WTC11 (cell line): ENCODE results near the gene YBEY. TPM values are rescaled to one million over a fixed set of nuclear protein-coding genes. Genes with fewer than 3 reads are reported as not detected.

Experiments used
- ATAC-seq: fragments of 200-7000 bp; cut with Tn5 transposase; 2 replicates; pipeline ENCODE4 v1.10.0; 2021; ENCODE audit warnings: mild to moderate bottlenecking, moderate library complexity
- CTCF ChIA-PET: fragments of 300-600 bp; sonication (Branson Sonifier 250); formaldehyde crosslinking; loops from one replicate; lab custom pipeline; 2021; ENCODE audit warnings: antibody characterized with exemption; lab: Charles Lee
- POLR2A ChIA-PET: fragments of 350-600 bp; sonication (Branson Sonifier 250); formaldehyde crosslinking; loops from one replicate; lab custom pipeline; 2021; ENCODE audit warnings: antibody characterized with exemption; lab: Charles Lee
- DNase-seq: peaks from one replicate; pipeline ENCODE4 v3.0.0; 2021; ENCODE audit warnings: low spot score
- H3K27ac Mint-ChIP-seq: 2 replicates; pipeline ENCODE4 v1.8.0; 2021; ENCODE audit warnings: mixed read lengths
- H3K27me3 Mint-ChIP-seq: 2 replicates; pipeline ENCODE4 v1.8.0; 2021; ENCODE audit warnings: low read depth, mild to moderate bottlenecking, moderate library complexity, mixed read lengths
- H3K36me3 Mint-ChIP-seq: 2 replicates; pipeline ENCODE4 v1.8.0; 2021; ENCODE audit warnings: mixed read lengths
- H3K4me1 Mint-ChIP-seq: 2 replicates; pipeline ENCODE4 v1.8.0; 2022; ENCODE audit warnings: mixed read lengths
- H3K4me3 Mint-ChIP-seq: 2 replicates; pipeline ENCODE4 v1.8.0; 2021; ENCODE audit warnings: mild to moderate bottlenecking, moderate library complexity, mixed read lengths
- H3K9me3 Mint-ChIP-seq: 2 replicates; pipeline ENCODE4 v1.8.0; 2021; ENCODE audit warnings: mixed read lengths
- ELF4 ChIP-seq: sonication (generic); formaldehyde crosslinking; IDR thresholded peaks from 2 replicates; pipeline ENCODE4 v1.8.1; 2022; ENCODE audit warnings: low read depth, mild to moderate bottlenecking, moderate library complexity, missing genetic modification reagents
- FOXK1 ChIP-seq: sonication (generic); formaldehyde crosslinking; IDR thresholded peaks from 2 replicates; pipeline ENCODE4 v1.8.0; 2022; ENCODE audit warnings: mild to moderate bottlenecking, moderate library complexity, missing genetic modification reagents
- JUN ChIP-seq: sonication (generic); formaldehyde crosslinking; IDR thresholded peaks from 2 replicates; pipeline ENCODE4 v1.8.0; 2023; ENCODE audit warnings: mild to moderate bottlenecking, missing genetic modification reagents
- MYBL2 ChIP-seq: sonication (generic); formaldehyde crosslinking; IDR thresholded peaks from 2 replicates; pipeline ENCODE4 v1.8.1; 2023; ENCODE audit warnings: mild to moderate bottlenecking, moderate library complexity, missing genetic modification reagents
- OVOL2 ChIP-seq: fragments of 250-450 bp; sonication (Bioruptor Pico); IDR thresholded peaks from 2 replicates; pipeline ENCODE4 v1.9.0; 2021; ENCODE audit warnings: mild to moderate bottlenecking, borderline replicate concordance
- SMAD3 ChIP-seq: sonication (generic); formaldehyde crosslinking; IDR thresholded peaks from 2 replicates; pipeline ENCODE4 v1.8.0; 2022; ENCODE audit warnings: missing genetic modification reagents, mild to moderate bottlenecking, borderline replicate concordance
- ZBTB21 ChIP-seq: sonication (generic); formaldehyde crosslinking; IDR thresholded peaks from 2 replicates; pipeline ENCODE4 v1.8.1; 2023; ENCODE audit warnings: mild to moderate bottlenecking, missing genetic modification reagents, borderline replicate concordance
- ZNF232 ChIP-seq: sonication (generic); formaldehyde crosslinking; IDR thresholded peaks from 2 replicates; pipeline ENCODE4 v1.8.0; 2022; ENCODE audit warnings: mild to moderate bottlenecking, missing genetic modification reagents
- ZNF416 ChIP-seq: fragments of 250-450 bp; sonication (Bioruptor Pico); IDR thresholded peaks from 2 replicates; pipeline ENCODE4 v1.9.0; 2021; ENCODE audit warnings: mild to moderate bottlenecking, inconsistent platforms
- ZNF423 ChIP-seq: fragments of 250-450 bp; sonication (Bioruptor Pico); IDR thresholded peaks from 2 replicates; pipeline ENCODE4 v2.1.2; 2022; ENCODE audit warnings: mild to moderate bottlenecking, moderate library complexity
- total RNA-seq: library from RNA; stranded (reverse); gene quantifications from 3 replicates; pipeline ENCODE4 v1.2.3, GENCODE V29; 2021
- TF ChIP-seq, protein P1 (sequence below): sonication (generic); formaldehyde crosslinking; IDR thresholded peaks from 2 replicates; pipeline ENCODE4 v1.8.0; 2023; ENCODE audit warnings: missing genetic modification reagents, mild to moderate bottlenecking, borderline replicate concordance
- TF ChIP-seq, protein P2 (sequence below): sonication (generic); formaldehyde crosslinking; IDR thresholded peaks from 2 replicates; pipeline ENCODE4 v1.8.0; 2022; ENCODE audit warnings: missing genetic modification reagents
- TF ChIP-seq, protein P3 (sequence below): fragments of 250-450 bp; sonication (Bioruptor Pico); conservative IDR thresholded peaks from 2 replicates; pipeline ENCODE4 v1.9.0; 2021; ENCODE audit warnings: mild to moderate bottlenecking
- TF ChIP-seq, protein P4 (sequence below): fragments of 250-450 bp; sonication (Bioruptor Pico); IDR thresholded peaks from 2 replicates; pipeline ENCODE4 v1.9.0; 2021; ENCODE audit warnings: mild to moderate bottlenecking, borderline replicate concordance
- TF ChIP-seq, protein P5 (sequence below): sonication (generic); formaldehyde crosslinking; IDR thresholded peaks from 2 replicates; pipeline ENCODE4 v1.8.1; 2022; ENCODE audit warnings: mild to moderate bottlenecking, moderate library complexity, missing genetic modification reagents
- TF ChIP-seq, protein P6 (sequence below): sonication (generic); formaldehyde crosslinking; IDR thresholded peaks from 2 replicates; pipeline ENCODE4 v1.8.1; 2023; ENCODE audit warnings: mild to moderate bottlenecking, missing genetic modification reagents
- TF ChIP-seq, protein P7 (sequence below): fragments of 200-600 bp; IDR thresholded peaks from 2 replicates; pipeline ENCODE4 v1.8.0; 2022; ENCODE audit warnings: antibody characterized with exemption

Gene YBEY
- total RNA-seq, 1 experiment from 2014 or later, result 27.4 TPM

DNA sequence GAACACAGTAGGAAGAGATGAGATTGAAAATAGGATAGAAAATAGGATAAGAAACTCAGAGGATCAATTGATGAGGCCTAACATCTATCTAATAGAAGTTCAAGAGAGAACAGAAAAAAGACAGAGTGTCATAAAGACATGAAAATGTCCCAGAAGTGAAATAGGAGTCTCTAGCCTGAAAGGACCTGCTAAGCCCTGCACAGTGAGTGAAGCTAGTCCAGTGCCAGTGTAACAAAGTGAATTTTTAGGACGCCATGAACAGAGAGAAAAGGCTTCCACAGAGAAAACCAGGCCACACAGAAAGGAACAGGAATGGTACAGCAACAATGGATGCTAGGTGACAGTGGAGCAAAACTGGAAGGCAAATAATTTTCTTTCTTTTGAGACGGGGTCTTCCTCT is 37.3 kb upstream of the YBEY start:
- POLR2A ChIA-PET, result no interaction called here

More for the DNA sequence above, 37.3 kb upstream of the YBEY start:
- TF ChIP-seq ZNF232 (CRISPR knock-in tag) (no peak), ZBTB21 (CRISPR knock-in tag) (no peak), SMAD3 (no peak), JUN (CRISPR knock-in tag) (no peak), MYBL2 (no peak), ELF4 (CRISPR knock-in tag) (no peak), ZNF416 (CRISPR knock-in tag) (no peak), ZNF423 (CRISPR knock-in tag) (no peak), FOXK1 (no peak), OVOL2 (no peak)
- TF ChIP-seq, protein P1, sequence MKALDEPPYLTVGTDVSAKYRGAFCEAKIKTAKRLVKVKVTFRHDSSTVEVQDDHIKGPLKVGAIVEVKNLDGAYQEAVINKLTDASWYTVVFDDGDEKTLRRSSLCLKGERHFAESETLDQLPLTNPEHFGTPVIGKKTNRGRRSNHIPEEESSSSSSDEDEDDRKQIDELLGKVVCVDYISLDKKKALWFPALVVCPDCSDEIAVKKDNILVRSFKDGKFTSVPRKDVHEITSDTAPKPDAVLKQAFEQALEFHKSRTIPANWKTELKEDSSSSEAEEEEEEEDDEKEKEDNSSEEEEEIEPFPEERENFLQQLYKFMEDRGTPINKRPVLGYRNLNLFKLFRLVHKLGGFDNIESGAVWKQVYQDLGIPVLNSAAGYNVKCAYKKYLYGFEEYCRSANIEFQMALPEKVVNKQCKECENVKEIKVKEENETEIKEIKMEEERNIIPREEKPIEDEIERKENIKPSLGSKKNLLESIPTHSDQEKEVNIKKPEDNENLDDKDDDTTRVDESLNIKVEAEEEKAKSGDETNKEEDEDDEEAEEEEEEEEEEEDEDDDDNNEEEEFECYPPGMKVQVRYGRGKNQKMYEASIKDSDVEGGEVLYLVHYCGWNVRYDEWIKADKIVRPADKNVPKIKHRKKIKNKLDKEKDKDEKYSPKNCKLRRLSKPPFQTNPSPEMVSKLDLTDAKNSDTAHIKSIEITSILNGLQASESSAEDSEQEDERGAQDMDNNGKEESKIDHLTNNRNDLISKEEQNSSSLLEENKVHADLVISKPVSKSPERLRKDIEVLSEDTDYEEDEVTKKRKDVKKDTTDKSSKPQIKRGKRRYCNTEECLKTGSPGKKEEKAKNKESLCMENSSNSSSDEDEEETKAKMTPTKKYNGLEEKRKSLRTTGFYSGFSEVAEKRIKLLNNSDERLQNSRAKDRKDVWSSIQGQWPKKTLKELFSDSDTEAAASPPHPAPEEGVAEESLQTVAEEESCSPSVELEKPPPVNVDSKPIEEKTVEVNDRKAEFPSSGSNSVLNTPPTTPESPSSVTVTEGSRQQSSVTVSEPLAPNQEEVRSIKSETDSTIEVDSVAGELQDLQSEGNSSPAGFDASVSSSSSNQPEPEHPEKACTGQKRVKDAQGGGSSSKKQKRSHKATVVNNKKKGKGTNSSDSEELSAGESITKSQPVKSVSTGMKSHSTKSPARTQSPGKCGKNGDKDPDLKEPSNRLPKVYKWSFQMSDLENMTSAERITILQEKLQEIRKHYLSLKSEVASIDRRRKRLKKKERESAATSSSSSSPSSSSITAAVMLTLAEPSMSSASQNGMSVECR (CRISPR knock-in tag), result no peak
- TF ChIP-seq, protein P2, sequence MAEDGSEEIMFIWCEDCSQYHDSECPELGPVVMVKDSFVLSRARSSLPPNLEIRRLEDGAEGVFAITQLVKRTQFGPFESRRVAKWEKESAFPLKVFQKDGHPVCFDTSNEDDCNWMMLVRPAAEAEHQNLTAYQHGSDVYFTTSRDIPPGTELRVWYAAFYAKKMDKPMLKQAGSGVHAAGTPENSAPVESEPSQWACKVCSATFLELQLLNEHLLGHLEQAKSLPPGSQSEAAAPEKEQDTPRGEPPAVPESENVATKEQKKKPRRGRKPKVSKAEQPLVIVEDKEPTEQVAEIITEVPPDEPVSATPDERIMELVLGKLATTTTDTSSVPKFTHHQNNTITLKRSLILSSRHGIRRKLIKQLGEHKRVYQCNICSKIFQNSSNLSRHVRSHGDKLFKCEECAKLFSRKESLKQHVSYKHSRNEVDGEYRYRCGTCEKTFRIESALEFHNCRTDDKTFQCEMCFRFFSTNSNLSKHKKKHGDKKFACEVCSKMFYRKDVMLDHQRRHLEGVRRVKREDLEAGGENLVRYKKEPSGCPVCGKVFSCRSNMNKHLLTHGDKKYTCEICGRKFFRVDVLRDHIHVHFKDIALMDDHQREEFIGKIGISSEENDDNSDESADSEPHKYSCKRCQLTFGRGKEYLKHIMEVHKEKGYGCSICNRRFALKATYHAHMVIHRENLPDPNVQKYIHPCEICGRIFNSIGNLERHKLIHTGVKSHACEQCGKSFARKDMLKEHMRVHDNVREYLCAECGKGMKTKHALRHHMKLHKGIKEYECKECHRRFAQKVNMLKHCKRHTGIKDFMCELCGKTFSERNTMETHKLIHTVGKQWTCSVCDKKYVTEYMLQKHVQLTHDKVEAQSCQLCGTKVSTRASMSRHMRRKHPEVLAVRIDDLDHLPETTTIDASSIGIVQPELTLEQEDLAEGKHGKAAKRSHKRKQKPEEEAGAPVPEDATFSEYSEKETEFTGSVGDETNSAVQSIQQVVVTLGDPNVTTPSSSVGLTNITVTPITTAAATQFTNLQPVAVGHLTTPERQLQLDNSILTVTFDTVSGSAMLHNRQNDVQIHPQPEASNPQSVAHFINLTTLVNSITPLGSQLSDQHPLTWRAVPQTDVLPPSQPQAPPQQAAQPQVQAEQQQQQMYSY (CRISPR knock-in tag), result no peak
- TF ChIP-seq, protein P3, sequence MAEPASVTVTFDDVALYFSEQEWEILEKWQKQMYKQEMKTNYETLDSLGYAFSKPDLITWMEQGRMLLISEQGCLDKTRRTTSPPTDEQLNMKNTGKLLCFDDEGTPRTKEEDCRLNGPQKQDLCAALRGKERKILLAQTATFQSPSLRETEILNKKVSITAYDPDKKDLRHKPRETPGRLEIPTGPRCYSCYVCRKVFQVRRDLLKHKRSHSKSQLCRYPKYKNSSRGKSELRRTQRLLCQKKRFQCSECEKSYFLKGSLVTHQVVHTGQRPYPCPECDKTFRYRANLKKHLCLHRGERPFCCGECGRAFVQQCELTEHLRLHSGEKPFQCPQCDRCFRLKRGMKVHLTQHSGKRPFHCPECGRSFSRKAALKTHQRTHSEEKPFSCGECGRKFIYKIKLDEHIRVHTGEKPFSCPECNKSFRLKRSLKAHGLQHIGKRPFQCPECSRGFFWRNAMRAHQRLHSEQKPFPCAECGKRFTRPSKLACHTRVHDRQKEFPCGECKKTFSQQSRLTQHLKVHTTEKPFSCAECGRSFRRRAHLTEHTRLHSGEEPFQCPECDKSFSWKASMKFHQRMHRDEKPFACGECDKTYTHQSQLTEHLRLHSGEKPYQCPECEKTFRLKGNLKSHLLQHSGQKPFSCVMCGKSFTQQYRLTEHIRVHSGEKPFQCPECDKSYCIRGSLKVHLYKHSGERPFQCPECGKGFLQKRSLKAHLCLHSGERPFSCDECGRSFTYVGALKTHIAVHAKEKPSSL (CRISPR knock-in tag), result no peak
- TF ChIP-seq, protein P4, sequence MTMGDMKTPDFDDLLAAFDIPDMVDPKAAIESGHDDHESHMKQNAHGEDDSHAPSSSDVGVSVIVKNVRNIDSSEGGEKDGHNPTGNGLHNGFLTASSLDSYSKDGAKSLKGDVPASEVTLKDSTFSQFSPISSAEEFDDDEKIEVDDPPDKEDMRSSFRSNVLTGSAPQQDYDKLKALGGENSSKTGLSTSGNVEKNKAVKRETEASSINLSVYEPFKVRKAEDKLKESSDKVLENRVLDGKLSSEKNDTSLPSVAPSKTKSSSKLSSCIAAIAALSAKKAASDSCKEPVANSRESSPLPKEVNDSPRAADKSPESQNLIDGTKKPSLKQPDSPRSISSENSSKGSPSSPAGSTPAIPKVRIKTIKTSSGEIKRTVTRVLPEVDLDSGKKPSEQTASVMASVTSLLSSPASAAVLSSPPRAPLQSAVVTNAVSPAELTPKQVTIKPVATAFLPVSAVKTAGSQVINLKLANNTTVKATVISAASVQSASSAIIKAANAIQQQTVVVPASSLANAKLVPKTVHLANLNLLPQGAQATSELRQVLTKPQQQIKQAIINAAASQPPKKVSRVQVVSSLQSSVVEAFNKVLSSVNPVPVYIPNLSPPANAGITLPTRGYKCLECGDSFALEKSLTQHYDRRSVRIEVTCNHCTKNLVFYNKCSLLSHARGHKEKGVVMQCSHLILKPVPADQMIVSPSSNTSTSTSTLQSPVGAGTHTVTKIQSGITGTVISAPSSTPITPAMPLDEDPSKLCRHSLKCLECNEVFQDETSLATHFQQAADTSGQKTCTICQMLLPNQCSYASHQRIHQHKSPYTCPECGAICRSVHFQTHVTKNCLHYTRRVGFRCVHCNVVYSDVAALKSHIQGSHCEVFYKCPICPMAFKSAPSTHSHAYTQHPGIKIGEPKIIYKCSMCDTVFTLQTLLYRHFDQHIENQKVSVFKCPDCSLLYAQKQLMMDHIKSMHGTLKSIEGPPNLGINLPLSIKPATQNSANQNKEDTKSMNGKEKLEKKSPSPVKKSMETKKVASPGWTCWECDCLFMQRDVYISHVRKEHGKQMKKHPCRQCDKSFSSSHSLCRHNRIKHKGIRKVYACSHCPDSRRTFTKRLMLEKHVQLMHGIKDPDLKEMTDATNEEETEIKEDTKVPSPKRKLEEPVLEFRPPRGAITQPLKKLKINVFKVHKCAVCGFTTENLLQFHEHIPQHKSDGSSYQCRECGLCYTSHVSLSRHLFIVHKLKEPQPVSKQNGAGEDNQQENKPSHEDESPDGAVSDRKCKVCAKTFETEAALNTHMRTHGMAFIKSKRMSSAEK, result no peak
- TF ChIP-seq, protein P5, sequence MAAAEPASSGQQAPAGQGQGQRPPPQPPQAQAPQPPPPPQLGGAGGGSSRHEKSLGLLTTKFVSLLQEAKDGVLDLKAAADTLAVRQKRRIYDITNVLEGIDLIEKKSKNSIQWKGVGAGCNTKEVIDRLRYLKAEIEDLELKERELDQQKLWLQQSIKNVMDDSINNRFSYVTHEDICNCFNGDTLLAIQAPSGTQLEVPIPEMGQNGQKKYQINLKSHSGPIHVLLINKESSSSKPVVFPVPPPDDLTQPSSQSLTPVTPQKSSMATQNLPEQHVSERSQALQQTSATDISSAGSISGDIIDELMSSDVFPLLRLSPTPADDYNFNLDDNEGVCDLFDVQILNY (CRISPR knock-in tag), result no peak
- TF ChIP-seq, protein P6, sequence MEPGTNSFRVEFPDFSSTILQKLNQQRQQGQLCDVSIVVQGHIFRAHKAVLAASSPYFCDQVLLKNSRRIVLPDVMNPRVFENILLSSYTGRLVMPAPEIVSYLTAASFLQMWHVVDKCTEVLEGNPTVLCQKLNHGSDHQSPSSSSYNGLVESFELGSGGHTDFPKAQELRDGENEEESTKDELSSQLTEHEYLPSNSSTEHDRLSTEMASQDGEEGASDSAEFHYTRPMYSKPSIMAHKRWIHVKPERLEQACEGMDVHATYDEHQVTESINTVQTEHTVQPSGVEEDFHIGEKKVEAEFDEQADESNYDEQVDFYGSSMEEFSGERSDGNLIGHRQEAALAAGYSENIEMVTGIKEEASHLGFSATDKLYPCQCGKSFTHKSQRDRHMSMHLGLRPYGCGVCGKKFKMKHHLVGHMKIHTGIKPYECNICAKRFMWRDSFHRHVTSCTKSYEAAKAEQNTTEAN, result no peak
- TF ChIP-seq, protein P7, sequence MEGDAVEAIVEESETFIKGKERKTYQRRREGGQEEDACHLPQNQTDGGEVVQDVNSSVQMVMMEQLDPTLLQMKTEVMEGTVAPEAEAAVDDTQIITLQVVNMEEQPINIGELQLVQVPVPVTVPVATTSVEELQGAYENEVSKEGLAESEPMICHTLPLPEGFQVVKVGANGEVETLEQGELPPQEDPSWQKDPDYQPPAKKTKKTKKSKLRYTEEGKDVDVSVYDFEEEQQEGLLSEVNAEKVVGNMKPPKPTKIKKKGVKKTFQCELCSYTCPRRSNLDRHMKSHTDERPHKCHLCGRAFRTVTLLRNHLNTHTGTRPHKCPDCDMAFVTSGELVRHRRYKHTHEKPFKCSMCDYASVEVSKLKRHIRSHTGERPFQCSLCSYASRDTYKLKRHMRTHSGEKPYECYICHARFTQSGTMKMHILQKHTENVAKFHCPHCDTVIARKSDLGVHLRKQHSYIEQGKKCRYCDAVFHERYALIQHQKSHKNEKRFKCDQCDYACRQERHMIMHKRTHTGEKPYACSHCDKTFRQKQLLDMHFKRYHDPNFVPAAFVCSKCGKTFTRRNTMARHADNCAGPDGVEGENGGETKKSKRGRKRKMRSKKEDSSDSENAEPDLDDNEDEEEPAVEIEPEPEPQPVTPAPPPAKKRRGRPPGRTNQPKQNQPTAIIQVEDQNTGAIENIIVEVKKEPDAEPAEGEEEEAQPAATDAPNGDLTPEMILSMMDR, result no peak
- H3K4me3 Mint-ChIP-seq, result no peak overlapping the region
- H3K9me3 Mint-ChIP-seq, result no peaks in the 10 kb centered on the region
- DNase-seq (no peak), ATAC-seq (no peak)
- H3K27me3 Mint-ChIP-seq, result no peaks in the 10 kb centered on the region
- no peak overlapping the region for H3K27ac Mint-ChIP-seq
- H3K36me3 Mint-ChIP-seq, result peaks cover 76% of the 10 kb centered on the region
- no peaks in the 10 kb centered on the region for H3K4me1 Mint-ChIP-seq
- CTCF ChIA-PET, result no interaction called here
